Cerebellar nuclear complex (tissue), 1 donor: ENCODE results near the gene SORD.

Experiments
- DNase-seq, 2 experiments: peaks; one replicate each; lab custom pipeline; 2025; lab: John Stamatoyannopoulos, UW

Gene SORD

DNA sequence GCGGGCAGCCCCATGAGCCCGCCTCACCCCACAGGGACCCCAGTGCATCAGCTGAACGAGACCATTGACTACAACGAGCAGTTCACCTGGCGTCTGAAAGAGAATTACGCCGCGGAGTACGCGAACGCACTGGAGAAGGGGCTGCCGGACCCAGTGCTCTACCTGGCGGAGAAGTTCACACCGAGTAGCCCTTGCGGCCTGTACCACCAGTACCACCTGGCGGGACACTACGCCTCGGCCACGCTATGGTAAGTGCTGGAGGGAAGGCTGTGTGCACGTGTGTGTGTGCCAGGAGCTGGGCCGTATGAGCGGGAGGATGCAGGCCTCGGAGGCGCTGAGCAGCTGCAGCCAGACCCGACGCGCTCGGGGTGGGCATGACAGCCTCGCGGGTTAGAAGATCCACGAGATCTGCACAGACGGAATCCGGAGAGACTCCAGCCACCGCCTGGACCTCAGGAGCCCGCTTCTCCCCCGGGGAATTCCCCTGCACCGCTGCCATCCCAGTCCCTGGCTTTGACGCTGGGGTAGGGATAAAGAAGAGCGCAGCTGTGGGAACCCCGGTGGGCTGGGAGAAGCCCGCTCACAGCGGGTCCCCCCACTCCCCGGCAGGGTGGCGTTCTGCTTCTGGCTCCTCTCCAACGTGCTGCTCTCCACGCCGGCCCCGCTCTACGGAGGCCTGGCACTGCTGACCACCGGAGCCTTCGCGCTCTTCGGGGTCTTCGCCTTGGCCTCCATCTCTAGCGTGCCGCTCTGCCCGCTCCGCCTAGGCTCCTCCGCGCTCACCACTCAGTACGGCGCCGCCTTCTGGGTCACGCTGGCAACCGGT lies 93.7 kb downstream of the SORD start:
- no peak for DNase-seq

DNA sequence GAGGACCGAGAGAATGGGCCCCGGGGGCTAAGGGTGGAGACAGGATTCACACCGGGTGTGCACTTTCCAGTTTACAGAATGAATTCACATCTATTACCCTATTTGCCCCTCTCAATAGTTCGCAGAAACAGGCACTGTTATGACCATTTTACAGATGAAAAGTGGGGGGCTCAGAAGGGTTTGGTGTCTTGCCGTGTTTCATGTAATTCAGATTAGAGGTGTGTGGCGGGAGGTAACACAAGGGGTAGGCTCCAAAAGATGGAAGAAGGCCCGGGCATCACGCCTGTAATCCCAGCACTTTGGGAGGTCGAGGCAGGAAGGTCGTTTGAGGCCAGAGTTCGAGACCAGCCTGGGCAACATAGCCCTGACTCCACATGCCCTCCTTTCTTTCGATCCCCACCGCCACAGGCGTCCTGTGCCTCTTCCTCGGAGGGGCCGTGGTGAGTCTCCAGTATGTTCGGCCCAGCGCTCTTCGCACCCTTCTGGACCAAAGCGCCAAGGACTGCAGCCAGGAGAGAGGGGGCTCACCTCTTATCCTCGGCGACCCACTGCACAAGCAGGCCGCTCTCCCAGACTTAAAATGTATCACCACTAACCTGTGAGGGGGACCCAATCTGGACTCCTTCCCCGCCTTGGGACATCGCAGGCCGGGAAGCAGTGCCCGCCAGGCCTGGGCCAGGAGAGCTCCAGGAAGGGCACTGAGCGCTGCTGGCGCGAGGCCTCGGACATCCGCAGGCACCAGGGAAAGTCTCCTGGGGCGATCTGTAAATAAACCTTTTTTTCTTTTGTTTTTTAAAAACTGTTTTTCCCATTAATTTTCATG lies 94.5 kb downstream of the SORD start:
- no peak for DNase-seq

DNA sequence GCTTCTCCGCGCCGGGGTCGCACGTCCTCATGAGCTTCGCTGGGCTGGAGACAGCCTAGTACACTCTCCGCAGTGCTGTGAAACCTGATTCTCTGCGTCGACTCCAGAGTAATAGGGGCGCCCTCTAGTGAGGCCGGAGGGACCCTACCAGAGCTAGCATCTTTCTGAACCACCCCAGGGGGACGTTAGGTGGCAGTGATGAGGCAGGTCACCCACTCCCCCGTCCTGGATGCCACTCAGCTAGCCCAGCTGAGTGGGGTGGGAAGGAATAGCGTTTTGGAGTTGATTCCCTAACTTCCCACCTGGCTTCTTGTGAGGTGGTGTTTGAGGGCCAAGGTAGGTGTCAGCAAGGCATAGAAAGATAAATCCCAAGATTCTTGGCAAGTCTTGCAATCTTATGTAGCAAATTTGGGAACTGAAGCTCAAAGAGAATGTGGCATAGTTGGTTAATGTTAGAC lies 95.2 kb downstream of the SORD start:
- DNase-seq, result peak in 1 of 2 experiments; percentile 62

DNA sequence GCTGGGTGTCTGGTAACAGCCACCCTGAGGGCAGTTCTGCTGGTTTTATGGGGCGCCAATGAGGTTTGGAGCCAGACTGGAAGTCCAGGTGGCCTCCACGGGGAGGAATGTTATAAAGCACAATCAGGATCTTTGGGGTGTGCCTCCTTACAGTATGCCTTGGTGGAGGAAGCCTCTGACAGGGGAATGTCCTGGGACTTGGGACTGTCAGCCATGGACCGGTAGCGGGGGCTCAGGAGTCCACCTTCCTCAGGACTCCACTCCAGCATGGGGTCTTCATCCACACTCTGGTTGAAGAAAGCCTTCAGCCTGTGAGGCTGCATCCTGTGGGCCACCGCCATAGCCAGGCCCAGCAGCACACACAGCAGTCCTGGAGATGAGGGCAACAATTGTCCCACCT lies 96.0 kb downstream of the SORD start:
- DNase-seq, result no peak

DNA sequence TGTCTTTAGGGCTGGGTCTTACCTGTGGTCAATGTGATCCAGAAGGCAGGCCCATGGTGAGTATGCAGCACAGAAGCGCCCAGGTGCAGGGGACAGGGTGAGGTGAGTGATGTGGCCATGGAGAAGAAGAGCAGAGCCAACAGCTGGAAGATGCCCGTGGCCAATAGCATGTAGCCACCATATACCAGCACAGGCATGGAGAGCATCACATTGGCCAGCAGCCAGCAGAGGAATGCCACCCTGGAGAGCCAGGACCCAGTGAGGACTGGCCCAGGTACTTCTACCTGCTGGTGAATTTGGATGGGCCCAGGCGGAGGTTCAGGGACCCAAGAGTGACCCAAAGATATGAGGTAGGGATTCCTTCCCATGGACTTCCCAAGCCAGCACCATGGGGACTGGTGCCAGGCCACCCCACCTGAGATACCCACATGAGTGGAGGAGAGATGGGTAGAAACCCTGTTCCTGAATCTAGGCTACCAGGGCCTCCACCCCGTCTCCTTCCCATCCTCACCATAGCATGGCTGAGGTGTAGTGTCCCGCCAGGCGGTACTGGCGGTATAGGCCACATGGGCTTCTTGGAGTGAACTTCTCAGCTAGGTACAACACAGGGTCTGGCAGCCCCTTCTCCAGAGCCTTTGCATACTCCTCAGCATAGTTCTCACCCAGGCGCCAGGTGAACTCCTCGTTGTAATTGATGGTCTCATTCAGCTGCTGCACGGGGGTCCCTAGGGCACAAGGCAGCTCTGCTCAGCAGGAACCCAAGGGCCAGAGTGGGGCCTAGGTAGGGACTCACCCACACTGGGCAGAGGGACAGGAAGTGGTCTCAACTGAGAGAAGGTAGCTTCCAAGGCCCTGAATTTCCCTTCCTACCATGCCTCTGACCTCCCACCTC lies 97.3 kb downstream of the SORD start:
- DNase-seq, result no peak

DNA sequence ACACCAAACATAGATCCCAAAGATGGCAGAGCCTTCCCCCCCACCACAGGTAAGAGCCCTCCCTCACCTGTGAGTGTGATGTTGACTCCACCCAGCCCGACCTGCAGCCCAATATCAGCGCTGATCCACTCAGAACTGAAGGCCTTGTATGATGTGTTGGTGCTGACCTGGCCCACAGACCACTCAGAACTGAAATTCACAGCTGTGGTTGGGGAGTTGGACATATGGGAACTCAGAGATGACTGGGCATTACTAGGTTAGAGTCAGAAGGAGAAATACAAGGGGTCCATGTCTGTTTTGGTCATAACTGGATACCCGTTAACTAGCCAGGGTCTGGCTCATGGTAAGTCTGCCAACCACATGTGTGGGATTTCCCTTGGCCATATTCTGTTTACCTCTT lies 98.0 kb downstream of the SORD start:
- no peak for DNase-seq

DNA sequence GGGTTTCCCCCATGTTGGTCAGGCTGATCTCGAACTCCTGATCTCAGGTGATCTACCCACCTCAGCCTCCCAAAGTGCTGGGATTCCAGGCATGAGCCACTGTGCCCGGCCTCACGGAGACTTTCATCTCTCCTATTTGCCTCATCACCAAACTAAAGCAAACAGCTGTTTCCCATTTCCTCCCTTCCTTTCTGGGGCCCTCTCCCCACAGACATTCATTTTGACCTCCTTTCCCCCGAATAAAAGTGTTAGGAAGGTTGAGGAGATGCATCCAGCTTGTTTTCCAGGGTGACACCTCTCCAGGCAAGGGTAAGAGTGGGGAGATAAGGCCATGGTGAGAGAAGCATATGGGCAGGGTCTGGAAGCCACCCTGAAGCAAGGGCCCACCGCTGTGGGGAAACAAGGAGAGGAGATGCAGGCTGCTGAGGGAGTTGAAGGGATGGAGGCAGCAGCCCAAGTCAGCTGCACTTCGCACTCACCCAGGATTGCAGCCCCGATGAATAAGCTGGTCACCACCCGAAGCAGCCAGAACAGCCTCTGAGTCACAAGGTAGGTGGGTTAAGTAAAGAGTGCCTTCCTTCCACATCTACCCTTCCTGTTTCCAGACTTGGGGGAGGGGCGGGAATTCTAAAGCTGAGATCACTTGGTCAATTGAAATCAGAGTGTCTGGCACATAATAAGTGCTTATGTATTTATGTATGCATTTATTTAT lies 98.9 kb downstream of the SORD start:
- DNase-seq, result no peak

DNA sequence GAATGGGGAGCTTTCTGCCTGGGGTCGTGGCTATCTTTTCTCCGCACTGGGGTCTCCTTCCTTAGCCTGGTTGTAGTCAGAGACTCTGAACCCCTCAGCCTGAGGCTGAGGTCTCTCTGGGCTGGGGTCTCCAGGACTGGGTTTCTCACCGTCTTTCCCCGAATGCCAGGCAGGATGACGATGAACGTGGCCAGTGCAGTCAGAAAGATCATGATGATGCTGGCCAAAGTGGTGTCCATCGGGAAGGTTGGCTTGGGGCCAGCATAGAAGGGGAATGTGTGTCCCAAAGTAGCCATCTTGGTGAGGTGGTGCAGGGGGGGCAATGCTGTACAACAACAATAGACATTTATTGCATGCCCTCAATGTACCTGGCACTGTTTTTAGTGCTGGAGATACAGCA lies 99.7 kb downstream of the SORD start:
- DNase-seq, result no peak

DNA sequence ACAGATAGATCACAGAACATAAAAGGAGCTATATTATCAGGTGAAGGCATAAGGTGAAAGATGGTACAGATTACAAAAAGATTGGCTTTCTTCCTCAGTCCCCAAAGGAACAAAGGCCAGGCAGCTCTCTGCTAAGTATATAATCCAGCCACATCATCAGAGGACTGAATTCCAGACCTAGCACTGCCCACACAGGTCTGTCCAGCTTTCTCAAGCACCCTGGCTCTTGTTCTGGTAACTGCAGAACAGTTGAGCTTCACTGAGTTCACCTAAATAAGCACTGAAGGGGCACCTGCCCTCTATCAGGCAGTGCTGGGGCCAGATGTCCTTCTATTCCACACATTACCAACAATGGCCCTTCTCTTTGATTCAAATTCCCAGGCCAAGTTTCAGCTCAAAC lies 100.4 kb downstream of the SORD start:
- no peak for DNase-seq

DNA sequence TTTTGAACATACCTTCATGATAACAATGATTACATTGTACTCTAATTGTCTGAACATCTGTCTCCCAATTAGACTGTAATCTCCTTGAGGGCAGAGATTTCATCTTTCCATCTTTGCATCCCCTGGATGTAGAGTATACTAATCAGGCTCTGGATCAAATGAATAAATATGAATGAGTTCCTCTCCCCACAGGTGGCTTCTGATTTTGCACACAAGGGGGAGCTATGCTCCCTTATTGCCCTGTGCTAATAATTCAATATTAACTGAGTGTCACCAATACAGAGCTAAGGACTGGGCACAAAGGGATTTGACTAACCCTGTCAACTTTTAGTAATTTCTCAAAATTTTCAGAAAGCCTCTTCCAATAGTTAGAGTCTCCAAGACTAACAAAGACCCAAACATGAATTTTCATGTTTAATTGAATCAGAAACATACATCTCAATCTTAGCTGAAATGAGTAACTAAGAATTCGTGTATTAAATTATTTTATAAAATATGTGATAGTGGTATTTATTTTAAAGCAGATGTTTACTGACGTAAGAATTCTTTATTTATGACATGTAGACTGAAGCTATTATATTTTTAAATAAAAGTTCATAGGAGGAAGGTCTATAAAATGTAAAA lies 103.7 kb downstream of the SORD start:
- no peak for DNase-seq
